ENCODE data around the gene F11R. TPM values are rescaled to one million over a fixed set of nuclear protein-coding genes. Genes with fewer than 3 reads are reported as not detected.

The F11R gene
- total and polyA plus RNA-seq, 10 of the 15 experiments (the other 5 are each of a cell fraction or from before 2014, with no cell fraction given), result 15.3 to 80.9 (median 24.3) TPM

DNA sequence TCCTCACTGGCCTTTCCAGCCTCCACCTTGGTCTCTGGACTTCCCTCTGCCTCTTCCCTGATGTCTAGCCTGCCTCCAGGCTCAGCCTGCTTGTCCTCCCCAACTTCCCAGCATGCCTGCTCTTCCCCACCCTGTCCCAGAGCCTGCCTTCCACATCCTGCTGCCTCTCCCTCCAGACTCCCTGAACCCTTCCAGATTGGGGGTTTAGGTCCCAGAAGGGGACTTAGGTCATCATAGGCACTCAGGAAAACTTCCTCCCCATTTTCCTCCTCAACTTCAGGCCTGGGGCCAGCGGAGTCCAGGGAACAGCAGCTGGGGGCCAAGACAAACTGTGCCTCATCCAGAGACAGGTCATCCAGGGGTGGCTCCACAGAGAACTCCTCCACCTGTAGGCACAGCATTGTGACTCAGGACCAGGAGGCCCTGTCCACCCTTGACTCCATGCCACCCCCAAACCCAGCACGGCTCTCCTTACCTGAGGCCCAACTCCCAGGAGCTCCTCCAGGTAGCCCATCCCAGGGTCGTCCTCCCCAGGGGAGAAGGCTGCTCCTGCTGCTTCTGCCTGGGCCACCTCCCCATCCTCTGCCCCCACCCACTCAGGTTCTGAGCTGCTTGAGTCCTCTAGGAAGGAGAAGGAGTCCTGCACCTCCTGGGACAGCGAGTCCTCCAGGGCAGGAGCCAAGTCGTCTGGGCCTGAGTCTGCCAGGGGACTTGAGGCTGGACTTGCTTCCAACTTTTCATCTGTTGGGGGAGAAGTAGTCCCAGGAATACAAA lies 28.2 kb upstream of the F11R start:
- Histone ChIP-seq H3K27me3 (replicated peaks in 1 of 2; ENCODE audit: control insufficient read depth in 2 of 2, insufficient read depth in 2 of 2, low read length in 1 of 2) (no peaks in the 10 kb centered on the region), H3K4me3 (no peak overlapping the region), H4K20me1 (ENCODE audit: control insufficient read depth, insufficient read depth) (no peaks in the 10 kb centered on the region), H3K36me3 (ENCODE audit: control insufficient read depth in 2 of 2, insufficient read depth in 2 of 2, low read length in 1 of 2) (peaks cover 22 to 28% of the 10 kb centered on the region in 2 experiments), H3K4me1 (ENCODE audit: control insufficient read depth, insufficient read depth, low read length) (peaks cover 14% of the 10 kb centered on the region), H2AFZ (ENCODE audit: control insufficient read depth, low read depth, low read length) (no peak overlapping the region), H3K9me3 (replicated peaks; ENCODE audit: control insufficient read depth, insufficient read depth, low read length) (no peaks in the 10 kb centered on the region), H3K27ac (ENCODE audit: control insufficient read depth, insufficient read depth) (no peak overlapping the region), H3K9ac (ENCODE audit: control insufficient read depth, insufficient read depth, low read length) (no peak overlapping the region), H3K4me2 (ENCODE audit: control insufficient read depth, insufficient read depth) (no peak overlapping the region), H3K79me2 (ENCODE audit: control insufficient read depth, insufficient read depth, low read length) (peaks cover 16% of the 10 kb centered on the region)
- CTCF ChIA-PET, result interaction anchor here (0.6 to 5.4 kb wide), 4 partner anchors 21 to 52 kb away, joined by 3 to 37 read pairs (median 4); no protein-coding TSS in a partner anchor
- RAD21 ChIA-PET (ENCODE audit: unreplicated experiment), result no interaction called here
- BruUV-seq (replicated peaks), result no TSS peak
- no peak for ATAC-seq
- no peak for DNase-seq (ENCODE audit: low read depth, low spot score)
- TF ChIP-seq PML (IDR thresholded peaks at IDR 0.05; ENCODE audit: low read length), result no peak
- no peak for TF ChIP-seq RBBP5 (conservative IDR thresholded peaks at IDR 0.05)
- no peak for TF ChIP-seq KLF5 (IDR thresholded peaks at IDR 0.05; ENCODE audit: partially characterized antibody)
- no peak for TF ChIP-seq CHD4 (IDR thresholded peaks at IDR 0.05)
- TF ChIP-seq, protein P1, sequence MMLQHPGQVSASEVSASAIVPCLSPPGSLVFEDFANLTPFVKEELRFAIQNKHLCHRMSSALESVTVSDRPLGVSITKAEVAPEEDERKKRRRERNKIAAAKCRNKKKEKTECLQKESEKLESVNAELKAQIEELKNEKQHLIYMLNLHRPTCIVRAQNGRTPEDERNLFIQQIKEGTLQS (IDR thresholded peaks at IDR 0.05; ENCODE audit: borderline replicate concordance, extremely low read depth, low read depth, low read length), result no peak
- no peak for TF ChIP-seq NFYB (IDR thresholded peaks at IDR 0.05; ENCODE audit: insufficient read depth, low read depth, low read length)
- TF ChIP-seq POLR2A (IDR thresholded peaks at IDR 0.05; ENCODE audit: low read depth, low read length), result 0 out of 2 replicates have a peak, but pooled peaks have one; percentile 54
- TF ChIP-seq MTA2 (IDR thresholded peaks at IDR 0.05; ENCODE audit: low read depth), result no peak
- FAIRE-seq, result no peak
- WGBS (ENCODE audit: insufficient coverage, insufficient replicate concordance, low lambda C conversion rate, missing lambda C conversion rate), result 98% methylated on average over 5 of the region's 5 CpGs
- SMC1A ChIA-PET (ENCODE audit: uncharacterized antibody, unreplicated experiment), result interaction anchor here (1.3 to 7.5 kb wide), 2 partner anchors 19 to 52 kb away, joined by 3 to 134 read pairs; partner anchors contain the start of gene ARHGAP30
- POLR2A ChIA-PET, result interaction anchor here (0.7 to 5.2 kb wide), 4 partner anchors 13 to 28 kb away, joined by 3 to 139 read pairs (median 5); partner anchors contain the start of gene ARHGAP30
- intact Hi-C loops (cut with micrococcal nuclease; ENCODE audit: unreplicated experiment), result loop anchor here (5.0 kb wide), 1 partner anchor 68 kb away; the partner anchor contains the start of genes NIT1 and PFDN2
- in situ Hi-C loops (cut with MboI), result no loop called here

All from GM12878 (cell line).